ENCODE measurements around the gene UTP14C.

Gene UTP14C

DNA sequence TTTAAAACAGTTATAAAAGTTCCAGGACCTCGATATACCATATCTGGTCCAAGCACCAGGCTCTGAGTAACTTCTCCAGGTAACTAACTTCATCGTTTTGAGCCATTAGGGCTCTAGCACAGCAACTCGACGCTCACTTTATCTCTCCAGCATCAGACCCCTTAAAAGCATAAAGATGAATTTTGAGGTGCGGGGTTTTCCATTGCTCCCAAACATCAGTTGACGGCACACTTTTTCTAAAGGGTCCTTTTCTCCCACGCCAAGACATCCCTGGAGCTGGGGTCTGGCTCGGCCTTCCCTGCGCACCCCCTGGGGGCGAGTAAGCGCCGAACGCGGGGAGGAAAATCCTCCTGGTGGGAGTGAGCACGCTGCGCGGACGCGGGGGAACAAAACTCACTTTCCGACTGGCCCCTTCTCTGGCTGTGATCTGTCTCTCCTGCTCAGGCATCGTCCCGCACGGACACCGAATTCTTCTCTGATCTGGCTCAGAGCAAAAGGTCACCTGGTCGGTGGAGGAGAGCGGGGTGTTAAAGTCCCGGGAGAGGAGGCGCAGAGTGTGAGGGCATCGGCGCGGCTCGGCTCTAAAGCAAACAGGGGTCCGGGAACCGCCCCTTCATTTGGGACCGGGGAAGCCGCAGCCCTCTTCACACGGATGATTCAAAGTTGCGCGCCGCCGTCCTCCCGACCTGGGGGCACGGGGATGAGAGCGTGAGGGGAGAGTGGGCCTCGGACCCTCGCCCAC lies 13.4 kb upstream of the UTP14C start, which contains the start of gene ATP7B:
Gene ATP7B, minus strand, starts transcription at position 561 of the 742 bp plus-strand sequence. Its CDS starts 113 bp downstream, at position 448.
- CTCF ChIA-PET, result interaction anchor here (1.6 kb wide), 1 partner anchor 116 kb away, joined by 6 read pairs; no protein-coding TSS in a partner anchor
- Histone ChIP-seq H3K36me3 (ENCODE audit: control insufficient read depth in 4 of 4, insufficient read depth in 4 of 4, low read length in 3 of 4) (peaks cover 0 to 4% (median 0%) of the 10 kb centered on the region in 4 experiments), H3K27me3 (replicated peaks in 2 of 5; ENCODE audit: control insufficient read depth in 4 of 5, insufficient read depth in 5 of 5, low read length in 4 of 5) (peaks cover 0 to 13% (median 0%) of the 10 kb centered on the region in 5 experiments), H3K4me3 (ENCODE audit: control insufficient read depth in 1 of 7, extremely low read depth in 1 of 7, insufficient read depth in 4 of 7, low read depth in 2 of 7, low read length in 6 of 7) (peak within 1 kb of the TSS; percentile 85 to 100 (median 99)), H3K9me3 (ENCODE audit: control extremely low read depth in 1 of 5, control insufficient read depth in 4 of 5, insufficient read depth in 2 of 5, low read depth in 1 of 5, low read length in 4 of 5) (no peaks in the 10 kb centered on the region), H3K4me1 (ENCODE audit: control extremely low read depth in 1 of 4, control insufficient read depth in 4 of 4, insufficient read depth in 4 of 4, low read length in 3 of 4) (peaks cover 7 to 22% (median 20%) of the 10 kb centered on the region in 4 experiments), H3K27ac (ENCODE audit: insufficient read depth in 1 of 2, low read depth in 1 of 2, low read length in 2 of 2, poor library complexity in 1 of 2, severe bottlenecking in 2 of 2) (peak within 1 kb of the TSS; percentile 74 to 93)
- DNase-seq, result peak in 2 of 3 donors; percentile 30 to 57
- POLR2A ChIA-PET, result no interaction called here
- under 1% methylated on average over 42 of the region's 46 CpGs for WGBS (ENCODE audit: insufficient coverage)

DNA sequence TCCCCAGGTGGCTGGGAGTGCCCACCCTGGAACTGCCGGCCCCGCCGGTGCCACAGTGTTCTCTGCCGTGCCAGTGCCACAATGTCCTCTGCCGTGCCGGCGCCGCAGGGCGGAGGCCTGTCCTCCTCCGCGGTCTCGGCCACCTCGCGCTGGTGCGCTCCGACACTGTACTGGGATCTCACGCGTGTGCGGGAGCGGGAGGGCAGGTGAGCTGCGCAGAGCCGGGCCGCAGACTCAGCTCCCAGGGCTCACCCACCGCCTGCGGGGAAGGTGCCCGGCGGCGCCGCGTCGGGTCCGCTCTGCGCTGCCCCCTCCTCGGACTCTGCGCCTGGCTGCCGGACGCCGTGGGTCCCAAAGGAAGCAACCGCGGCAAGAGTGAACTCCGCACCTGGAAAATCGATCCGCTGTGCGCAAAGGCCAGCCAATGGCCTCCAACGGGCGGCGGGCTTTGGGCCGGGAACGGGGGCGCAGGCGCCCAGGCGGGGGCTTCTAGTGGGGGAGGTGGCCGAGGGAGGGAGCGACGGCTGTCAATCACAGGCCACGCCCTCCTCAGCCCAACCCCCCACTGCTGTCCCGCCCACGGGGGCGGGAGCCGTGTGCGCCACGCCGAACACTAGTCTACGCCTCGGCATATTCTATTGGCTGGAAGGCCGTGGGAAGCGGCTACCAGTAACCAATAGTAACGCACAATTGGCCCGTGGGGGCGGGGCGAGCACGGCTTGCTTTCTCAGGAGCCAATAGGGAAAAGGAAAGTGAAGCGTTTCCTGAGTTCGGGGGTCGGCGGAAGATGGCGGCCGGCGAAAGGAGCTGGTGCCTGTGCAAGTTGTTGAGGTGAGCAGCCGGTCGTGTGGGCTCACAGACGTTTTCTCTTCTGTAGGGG lies 12.6 kb upstream of the UTP14C start, which contains the start of gene ALG11:
Gene ALG11, plus strand, starts transcription at position 767 of the 880 bp plus-strand sequence. Its CDS starts 21 bp downstream, at position 788.
- peaks cover 0 to 13% (median 0%) of the 10 kb centered on the region in 5 experiments for H3K27me3 ChIP-seq (replicated peaks in 2 of 5; ENCODE audit: control insufficient read depth in 4 of 5, insufficient read depth in 5 of 5, low read length in 4 of 5)
- H3K4me1 ChIP-seq (ENCODE audit: control extremely low read depth in 1 of 4, control insufficient read depth in 4 of 4, insufficient read depth in 4 of 4, low read length in 3 of 4), result peaks cover 7 to 22% (median 20%) of the 10 kb centered on the region in 4 experiments
- peak within 1 kb of the TSS; percentile 74 to 93 for H3K27ac ChIP-seq (ENCODE audit: insufficient read depth in 1 of 2, low read depth in 1 of 2, low read length in 2 of 2, poor library complexity in 1 of 2, severe bottlenecking in 2 of 2)
- H3K36me3 ChIP-seq (ENCODE audit: control insufficient read depth in 4 of 4, insufficient read depth in 4 of 4, low read length in 3 of 4), result peaks cover 0 to 8% (median 0%) of the 10 kb centered on the region in 4 experiments
- peak; percentile 98 to 99 (median 99) for DNase-seq
- WGBS (ENCODE audit: insufficient coverage), result under 1% methylated on average over 72 of the region's 82 CpGs
- CTCF ChIA-PET, result interaction anchor here (0.5 to 2.5 kb wide), 4 partner anchors 10 to 148 kb away, joined by 3 to 9 read pairs (median 6); no protein-coding TSS in a partner anchor
- POLR2A ChIA-PET, result no interaction called here
- no peaks in the 10 kb centered on the region for H3K9me3 ChIP-seq (ENCODE audit: control extremely low read depth in 1 of 5, control insufficient read depth in 4 of 5, insufficient read depth in 2 of 5, low read depth in 1 of 5, low read length in 4 of 5)
- H3K4me3 ChIP-seq (ENCODE audit: control insufficient read depth in 1 of 7, extremely low read depth in 1 of 7, insufficient read depth in 4 of 7, low read depth in 2 of 7, low read length in 6 of 7), result peak within 1 kb of the TSS; percentile 85 to 100 (median 99)

DNA sequence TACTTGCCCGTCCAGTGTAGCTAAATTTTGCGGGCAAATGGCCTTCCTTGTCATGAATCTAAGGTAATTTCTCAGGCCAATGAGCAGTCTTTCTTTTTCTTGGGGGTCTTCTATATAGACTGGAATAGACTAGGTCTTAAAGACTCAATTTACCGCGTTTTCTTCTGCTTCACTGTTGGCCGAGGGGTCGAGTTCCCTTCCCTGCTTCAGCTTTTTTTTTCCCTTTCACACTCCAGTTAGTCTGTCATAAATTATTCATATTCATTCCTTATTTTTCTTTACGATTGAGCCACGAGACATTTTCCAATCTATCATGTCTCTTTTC lies 12.0 kb upstream of the UTP14C start:
- H3K9me3 ChIP-seq (ENCODE audit: control extremely low read depth in 1 of 5, control insufficient read depth in 4 of 5, insufficient read depth in 2 of 5, low read depth in 1 of 5, low read length in 4 of 5), result no peaks in the 10 kb centered on the region
- H3K36me3 ChIP-seq (ENCODE audit: control insufficient read depth in 4 of 4, insufficient read depth in 4 of 4, low read length in 3 of 4), result peaks cover 0 to 9% (median 0%) of the 10 kb centered on the region in 4 experiments
- CTCF ChIA-PET, result interaction anchor here (0.5 to 2.5 kb wide), 5 partner anchors 10 to 148 kb away, joined by 3 to 9 read pairs (median 6); no protein-coding TSS in a partner anchor
- no peak for DNase-seq
- H3K4me3 ChIP-seq (ENCODE audit: control insufficient read depth in 1 of 7, extremely low read depth in 1 of 7, insufficient read depth in 4 of 7, low read depth in 2 of 7, low read length in 6 of 7), result peak overlapping the region; percentile 85 to 100 (median 99)
- H3K4me1 ChIP-seq (ENCODE audit: control extremely low read depth in 1 of 4, control insufficient read depth in 4 of 4, insufficient read depth in 4 of 4, low read length in 3 of 4), result peaks cover 7 to 22% (median 20%) of the 10 kb centered on the region in 4 experiments
- peaks cover 0 to 13% (median 0%) of the 10 kb centered on the region in 5 experiments for H3K27me3 ChIP-seq (replicated peaks in 2 of 5; ENCODE audit: control insufficient read depth in 4 of 5, insufficient read depth in 5 of 5, low read length in 4 of 5)
- 2% methylated on average over 8 of the region's 8 CpGs for WGBS (ENCODE audit: insufficient coverage)
- peak overlapping the region; percentile 74 to 93 for H3K27ac ChIP-seq (ENCODE audit: insufficient read depth in 1 of 2, low read depth in 1 of 2, low read length in 2 of 2, poor library complexity in 1 of 2, severe bottlenecking in 2 of 2)
- POLR2A ChIA-PET, result no interaction called here

DNA sequence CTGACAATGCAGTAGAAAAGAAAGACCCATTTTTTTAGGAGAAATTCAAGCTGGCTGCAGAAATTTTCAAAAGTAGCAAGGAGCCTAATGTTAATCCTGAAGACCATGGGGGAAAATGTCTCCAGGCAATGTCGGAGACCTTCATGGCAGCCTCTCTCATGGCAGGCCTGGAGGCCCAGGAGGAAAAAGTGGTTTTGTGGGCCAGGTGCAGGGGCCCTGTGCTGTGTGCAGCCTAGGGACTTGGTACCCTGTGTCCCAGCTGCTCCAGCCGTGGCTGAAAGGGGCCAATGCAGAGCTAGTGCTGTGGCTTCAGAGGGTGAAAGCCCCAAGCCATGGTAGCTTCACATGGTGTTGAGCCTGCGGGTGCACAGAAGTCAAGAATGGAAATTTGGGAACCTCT lies 8.2 kb upstream of the UTP14C start:
- H3K27me3 ChIP-seq (replicated peaks in 2 of 5; ENCODE audit: control insufficient read depth in 4 of 5, insufficient read depth in 5 of 5, low read length in 4 of 5), result peaks cover 0 to under 1% (median 0%) of the 10 kb centered on the region in 5 experiments
- no peaks in the 10 kb centered on the region for H3K9me3 ChIP-seq (ENCODE audit: control extremely low read depth in 1 of 5, control insufficient read depth in 4 of 5, insufficient read depth in 2 of 5, low read depth in 1 of 5, low read length in 4 of 5)
- peaks cover 0 to 35% (median 18%) of the 10 kb centered on the region in 4 experiments for H3K36me3 ChIP-seq (ENCODE audit: control insufficient read depth in 4 of 4, insufficient read depth in 4 of 4, low read length in 3 of 4)
- ChIA-PET POLR2A (no interaction called here), CTCF (interaction anchor here (1.0 kb wide), 1 partner anchor 13 kb away, joined by 3 read pairs; no protein-coding TSS in a partner anchor)
- no peak overlapping the region for H3K27ac ChIP-seq (ENCODE audit: insufficient read depth in 1 of 2, low read depth in 1 of 2, low read length in 2 of 2, poor library complexity in 1 of 2, severe bottlenecking in 2 of 2)
- H3K4me3 ChIP-seq (ENCODE audit: control insufficient read depth in 1 of 7, extremely low read depth in 1 of 7, insufficient read depth in 4 of 7, low read depth in 2 of 7, low read length in 6 of 7), result no peak overlapping the region
- H3K4me1 ChIP-seq (ENCODE audit: control extremely low read depth in 1 of 4, control insufficient read depth in 4 of 4, insufficient read depth in 4 of 4, low read length in 3 of 4), result peaks cover 5 to 15% (median 10%) of the 10 kb centered on the region in 4 experiments
- DNase-seq, result no peak
- 94% methylated on average over 3 of the region's 3 CpGs for WGBS (ENCODE audit: insufficient coverage)

DNA sequence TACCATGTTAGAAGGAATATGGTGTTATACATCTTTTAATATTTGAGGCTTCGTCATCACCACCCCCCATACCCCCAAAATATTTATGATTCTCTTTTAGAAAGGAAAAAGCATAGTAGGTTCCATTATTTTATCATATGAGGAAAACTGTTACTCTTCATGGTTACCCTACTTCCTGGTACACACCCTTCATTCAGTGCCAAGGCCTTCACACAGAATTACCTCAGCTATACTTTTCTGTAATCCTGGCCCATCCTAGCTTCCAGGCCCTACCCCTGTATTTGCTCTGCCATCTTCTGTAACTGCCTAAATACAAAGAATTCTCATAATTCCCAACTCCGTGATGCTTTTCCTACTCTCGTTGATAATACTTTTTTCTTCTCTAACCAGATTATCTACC lies 4.3 kb upstream of the UTP14C start:
- H3K4me3 ChIP-seq (ENCODE audit: control insufficient read depth in 1 of 7, extremely low read depth in 1 of 7, insufficient read depth in 4 of 7, low read depth in 2 of 7, low read length in 6 of 7), result no peak overlapping the region
- DNase-seq, result no peak
- H3K9me3 ChIP-seq (ENCODE audit: control extremely low read depth in 1 of 5, control insufficient read depth in 4 of 5, insufficient read depth in 2 of 5, low read depth in 1 of 5, low read length in 4 of 5), result peaks cover 0 to 1% (median 0%) of the 10 kb centered on the region in 5 experiments
- 92% methylated on average over 2 of the region's 3 CpGs for WGBS (ENCODE audit: insufficient coverage)
- CTCF ChIA-PET, result interaction anchor here (1.0 to 1.5 kb wide), 3 partner anchors 10 to 108 kb away, joined by 3 read pairs; partner anchors contain the start of gene NEK5
- H3K36me3 ChIP-seq (ENCODE audit: control insufficient read depth in 4 of 4, insufficient read depth in 4 of 4, low read length in 3 of 4), result peaks cover 12 to 62% (median 38%) of the 10 kb centered on the region in 4 experiments
- H3K27ac ChIP-seq (ENCODE audit: insufficient read depth in 1 of 2, low read depth in 1 of 2, low read length in 2 of 2, poor library complexity in 1 of 2, severe bottlenecking in 2 of 2), result no peak overlapping the region
- no peaks in the 10 kb centered on the region for H3K4me1 ChIP-seq (ENCODE audit: control extremely low read depth in 1 of 4, control insufficient read depth in 4 of 4, insufficient read depth in 4 of 4, low read length in 3 of 4)
- POLR2A ChIA-PET, result no interaction called here
- no peaks in the 10 kb centered on the region for H3K27me3 ChIP-seq (replicated peaks in 2 of 5; ENCODE audit: control insufficient read depth in 4 of 5, insufficient read depth in 5 of 5, low read length in 4 of 5)

- CTCF ChIA-PET, result no interaction called here
- WGBS (ENCODE audit: insufficient coverage), result 100% methylated on average over 1 of the region's 2 CpGs
Observed at GRCh38 chr13:52022356-52022755, 2.1 kb upstream of the UTP14C start.

More at GRCh38 chr13:52022356-52022755, 2.1 kb upstream of the UTP14C start:
- peak; percentile 50 to 83 (median 67) for DNase-seq
- peak overlapping the region in 1 of 2 experiments; percentile 17 for H3K27ac ChIP-seq (ENCODE audit: insufficient read depth in 1 of 2, low read depth in 1 of 2, low read length in 2 of 2, poor library complexity in 1 of 2, severe bottlenecking in 2 of 2)
- H3K4me3 ChIP-seq (ENCODE audit: control insufficient read depth in 1 of 7, extremely low read depth in 1 of 7, insufficient read depth in 4 of 7, low read depth in 2 of 7, low read length in 6 of 7), result no peak overlapping the region
- peaks cover 17 to 76% (median 56%) of the 10 kb centered on the region in 4 experiments for H3K36me3 ChIP-seq (ENCODE audit: control insufficient read depth in 4 of 4, insufficient read depth in 4 of 4, low read length in 3 of 4)
- no peaks in the 10 kb centered on the region for H3K4me1 ChIP-seq (ENCODE audit: control extremely low read depth in 1 of 4, control insufficient read depth in 4 of 4, insufficient read depth in 4 of 4, low read length in 3 of 4)
- POLR2A ChIA-PET, result interaction anchor here (0.6 kb wide), 1 partner anchor 11 kb away, joined by 3 read pairs; no protein-coding TSS in a partner anchor
- peaks cover 0 to 17% (median 3%) of the 10 kb centered on the region in 5 experiments for H3K9me3 ChIP-seq (ENCODE audit: control extremely low read depth in 1 of 5, control insufficient read depth in 4 of 5, insufficient read depth in 2 of 5, low read depth in 1 of 5, low read length in 4 of 5)
- no peaks in the 10 kb centered on the region for H3K27me3 ChIP-seq (replicated peaks in 2 of 5; ENCODE audit: control insufficient read depth in 4 of 5, insufficient read depth in 5 of 5, low read length in 4 of 5)

Measured in common myeloid progenitor, CD34-positive (primary cell).